Tibial nerve (tissue), 4 donors: ENCODE measurements around the gene DCTN3.

Experiments used
- EP300 ChIP-seq, 2 donors: sonication (generic); formaldehyde crosslinking; IDR thresholded peaks; one replicate each; pipeline ENCODE4 v1.6.1; 2017; ENCODE audit warnings: antibody characterized with exemption in 2 of 2, mild to moderate bottlenecking in 1 of 2
- POLR2A ChIP-seq, 2 donors: fragments of 450-650 bp; IDR thresholded peaks; one replicate each; pipeline ENCODE4 v1.6.1; 2017; ENCODE audit warnings: antibody characterized with exemption in 2 of 2, mild to moderate bottlenecking in 2 of 2, moderate library complexity in 2 of 2
- TF ChIP-seq, protein P1 (sequence below), 5 experiments: fragments of 200-600 bp in 3 of 5; fragments of 450-650 bp in 2 of 5; sonication (generic) in 3 of 5; IDR thresholded peaks; one replicate each; pipeline ENCODE4 v1.5.1; 2016 to 2019; ENCODE audit warnings: antibody characterized with exemption in 5 of 5, mild to moderate bottlenecking in 3 of 5, moderate library complexity in 2 of 5

DNA sequence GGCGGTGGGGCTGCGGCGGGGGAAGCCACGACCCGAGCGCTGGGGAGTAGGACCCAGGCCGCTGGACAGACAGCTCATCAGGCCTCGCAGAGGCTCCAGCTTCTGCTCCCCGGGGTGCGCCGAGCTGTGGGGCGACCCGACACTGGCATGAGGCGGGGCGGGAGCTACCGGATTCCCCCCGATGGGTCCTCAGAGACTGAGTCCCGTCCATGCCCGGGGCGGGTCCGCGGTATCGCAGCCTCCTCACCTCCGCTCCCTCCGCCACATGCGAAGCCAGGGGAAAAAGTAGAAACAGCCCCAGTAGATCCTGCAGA lies 44.7 kb upstream of the DCTN3 start:
- TF ChIP-seq EP300 (IDR thresholded peaks at IDR 0.05) (no peak), POLR2A (IDR thresholded peaks at IDR 0.05) (no peak)
- TF ChIP-seq, protein P1, sequence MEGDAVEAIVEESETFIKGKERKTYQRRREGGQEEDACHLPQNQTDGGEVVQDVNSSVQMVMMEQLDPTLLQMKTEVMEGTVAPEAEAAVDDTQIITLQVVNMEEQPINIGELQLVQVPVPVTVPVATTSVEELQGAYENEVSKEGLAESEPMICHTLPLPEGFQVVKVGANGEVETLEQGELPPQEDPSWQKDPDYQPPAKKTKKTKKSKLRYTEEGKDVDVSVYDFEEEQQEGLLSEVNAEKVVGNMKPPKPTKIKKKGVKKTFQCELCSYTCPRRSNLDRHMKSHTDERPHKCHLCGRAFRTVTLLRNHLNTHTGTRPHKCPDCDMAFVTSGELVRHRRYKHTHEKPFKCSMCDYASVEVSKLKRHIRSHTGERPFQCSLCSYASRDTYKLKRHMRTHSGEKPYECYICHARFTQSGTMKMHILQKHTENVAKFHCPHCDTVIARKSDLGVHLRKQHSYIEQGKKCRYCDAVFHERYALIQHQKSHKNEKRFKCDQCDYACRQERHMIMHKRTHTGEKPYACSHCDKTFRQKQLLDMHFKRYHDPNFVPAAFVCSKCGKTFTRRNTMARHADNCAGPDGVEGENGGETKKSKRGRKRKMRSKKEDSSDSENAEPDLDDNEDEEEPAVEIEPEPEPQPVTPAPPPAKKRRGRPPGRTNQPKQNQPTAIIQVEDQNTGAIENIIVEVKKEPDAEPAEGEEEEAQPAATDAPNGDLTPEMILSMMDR (IDR thresholded peaks at IDR 0.05), result peak in 1 of 5 experiments; percentile 11
